HEK293 (cell line): ENCODE data around the gene ANKRD11.

Experiments used
- CTCF ChIP-seq: fragments of 450-650 bp; formaldehyde crosslinking; IDR thresholded peaks from 2 replicates; pipeline ENCODE4 v1.5.1; 2016; ENCODE audit warnings: missing biosample characterization, missing genetic modification characterization
- ZNF175 ChIP-seq: fragments of 450-650 bp; formaldehyde crosslinking; IDR thresholded peaks from 2 replicates; pipeline ENCODE4 v1.5.1; 2016; ENCODE audit warnings: missing biosample characterization, missing genetic modification characterization
- TF ChIP-seq, protein P1 (sequence below): IDR thresholded peaks from 2 replicates; pipeline ENCODE4 v1.6.1; 2011; ENCODE audit warnings: mild to moderate bottlenecking, low read depth, low read length, borderline replicate concordance

DNA sequence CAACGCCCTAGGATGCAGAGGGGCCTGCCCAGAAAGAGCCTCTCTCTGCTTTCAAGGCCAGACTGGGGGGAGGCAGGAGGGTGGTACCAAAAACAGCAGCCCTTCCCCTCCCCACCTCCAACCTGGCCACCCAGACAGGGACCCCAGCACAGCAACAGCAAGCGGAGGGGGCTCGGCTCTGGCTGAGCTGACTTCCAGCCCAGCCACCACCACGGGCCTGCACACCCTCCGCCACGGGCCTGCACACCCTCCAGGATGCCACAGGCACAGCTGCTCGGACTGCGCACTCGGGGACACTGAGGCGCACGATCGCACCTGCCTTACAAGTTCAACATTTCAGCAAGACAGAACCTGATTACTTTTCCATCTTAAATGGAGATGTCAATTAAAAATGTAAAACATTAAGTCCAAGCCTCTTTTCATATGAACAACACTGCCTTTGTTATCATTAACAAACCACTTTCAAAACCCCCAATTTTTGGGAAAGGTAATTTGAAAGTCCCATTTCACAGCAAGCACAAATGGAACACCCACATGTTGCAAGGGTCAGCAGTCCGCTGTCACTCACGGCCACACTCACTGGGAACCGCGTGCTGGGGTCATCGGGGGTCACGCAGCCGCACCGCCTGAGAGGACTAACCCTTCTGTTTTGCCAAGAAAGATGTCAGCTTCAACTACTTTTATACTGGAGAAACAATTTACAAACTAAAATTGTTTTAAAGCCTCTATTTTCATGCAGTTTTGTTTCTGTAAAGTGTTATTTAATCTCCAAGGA, 76.4 kb downstream of the ANKRD11 start:
- TF ChIP-seq ZNF175 (tag by site-specific recombination) (no peak), CTCF (tag by site-specific recombination) (no peak)
- TF ChIP-seq, protein P1, sequence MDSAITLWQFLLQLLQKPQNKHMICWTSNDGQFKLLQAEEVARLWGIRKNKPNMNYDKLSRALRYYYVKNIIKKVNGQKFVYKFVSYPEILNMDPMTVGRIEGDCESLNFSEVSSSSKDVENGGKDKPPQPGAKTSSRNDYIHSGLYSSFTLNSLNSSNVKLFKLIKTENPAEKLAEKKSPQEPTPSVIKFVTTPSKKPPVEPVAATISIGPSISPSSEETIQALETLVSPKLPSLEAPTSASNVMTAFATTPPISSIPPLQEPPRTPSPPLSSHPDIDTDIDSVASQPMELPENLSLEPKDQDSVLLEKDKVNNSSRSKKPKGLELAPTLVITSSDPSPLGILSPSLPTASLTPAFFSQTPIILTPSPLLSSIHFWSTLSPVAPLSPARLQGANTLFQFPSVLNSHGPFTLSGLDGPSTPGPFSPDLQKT: no peak
